Superior temporal gyrus (tissue), 1 donor: Measurements from ENCODE around the gene SLC5A4.

Source experiments
- DNase-seq: peaks from one replicate; pipeline ENCODE4 v3.0.0-alpha.2; 2016; ENCODE audit errors: extremely low spot score

The SLC5A4 gene

GRCh38 chr22:32232191-32232830 lies 22.8 kb downstream of the SLC5A4 start:
- DNase-seq: no peak

- DNase-seq: no peak
Observed at GRCh38 chr22:32226326-32227104, 28.6 kb downstream of the SLC5A4 start.

GRCh38 chr22:32222991-32223390 lies 32.2 kb downstream of the SLC5A4 start:
- DNase-seq: no peak

GRCh38 chr22:32219026-32219425 lies 36.1 kb downstream of the SLC5A4 start:
- DNase-seq: no peak

- no peak for DNase-seq
Observed at GRCh38 chr22:32218470-32218869, 36.7 kb downstream of the SLC5A4 start.

- no peak for DNase-seq
Observed at GRCh38 chr22:32217465-32217864, 37.7 kb downstream of the SLC5A4 start.

- no peak for DNase-seq
Observed at GRCh38 chr22:32216911-32217310, 38.2 kb downstream of the SLC5A4 start.

- no peak for DNase-seq
Observed at GRCh38 chr22:32211011-32211410, 44.1 kb downstream of the SLC5A4 start.

GRCh38 chr22:32208681-32209080 lies 46.5 kb downstream of the SLC5A4 start:
- no peak for DNase-seq

- no peak for DNase-seq
Observed at GRCh38 chr22:32207971-32208480, 47.1 kb downstream of the SLC5A4 start.

- no peak for DNase-seq
Observed at GRCh38 chr22:32206774-32207758, 48.1 kb downstream of the SLC5A4 start.

GRCh38 chr22:32205974-32206773 lies 49.0 kb downstream of the SLC5A4 start:
- DNase-seq: no peak

- DNase-seq: peak; percentile 55
Observed at GRCh38 chr22:32204856-32205722, 50.1 kb downstream of the SLC5A4 start, which contains the start of gene RFPL2. Gene RFPL2 (minus strand): TSS chr22:32205073. CDS start chr22:32202451, 2,622 bp downstream.

GRCh38 chr22:32204040-32204855 lies 50.9 kb downstream of the SLC5A4 start:
- no peak for DNase-seq

- no peak for DNase-seq
Observed at GRCh38 chr22:32203181-32204039, 51.7 kb downstream of the SLC5A4 start.

- DNase-seq: peak; percentile 36
Observed at GRCh38 chr22:32202539-32203180, 52.5 kb downstream of the SLC5A4 start.

GRCh38 chr22:32202161-32202538 lies 53.0 kb downstream of the SLC5A4 start:
- no peak for DNase-seq

- no peak for DNase-seq
Observed at GRCh38 chr22:32200752-32201151, 54.4 kb downstream of the SLC5A4 start.
